Measurements from ENCODE around the gene PCK1.

The PCK1 gene

GRCh38 chr20:57561356-57562279 lies 708 bp downstream of the PCK1 start:
- DNase-seq, result no peak

- no peak for DNase-seq
Observed at GRCh38 chr20:57562541-57563465, 1.9 kb downstream of the PCK1 start.

DNA sequence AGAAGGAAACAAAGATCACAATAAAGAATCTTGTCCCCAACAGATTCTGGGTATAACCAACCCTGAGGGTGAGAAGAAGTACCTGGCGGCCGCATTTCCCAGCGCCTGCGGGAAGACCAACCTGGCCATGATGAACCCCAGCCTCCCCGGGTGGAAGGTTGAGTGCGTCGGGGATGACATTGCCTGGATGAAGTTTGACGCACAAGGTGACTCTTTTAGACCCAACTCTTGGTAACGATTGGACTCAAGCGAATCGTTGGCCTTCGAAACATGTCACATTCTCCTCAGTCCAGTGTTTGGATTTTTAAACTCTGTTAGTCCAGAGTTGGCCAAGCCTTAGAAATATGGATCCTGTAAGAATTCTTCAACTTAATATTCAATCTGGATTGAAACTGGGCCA lies 2.6 kb downstream of the PCK1 start:
- no peak for DNase-seq

DNA sequence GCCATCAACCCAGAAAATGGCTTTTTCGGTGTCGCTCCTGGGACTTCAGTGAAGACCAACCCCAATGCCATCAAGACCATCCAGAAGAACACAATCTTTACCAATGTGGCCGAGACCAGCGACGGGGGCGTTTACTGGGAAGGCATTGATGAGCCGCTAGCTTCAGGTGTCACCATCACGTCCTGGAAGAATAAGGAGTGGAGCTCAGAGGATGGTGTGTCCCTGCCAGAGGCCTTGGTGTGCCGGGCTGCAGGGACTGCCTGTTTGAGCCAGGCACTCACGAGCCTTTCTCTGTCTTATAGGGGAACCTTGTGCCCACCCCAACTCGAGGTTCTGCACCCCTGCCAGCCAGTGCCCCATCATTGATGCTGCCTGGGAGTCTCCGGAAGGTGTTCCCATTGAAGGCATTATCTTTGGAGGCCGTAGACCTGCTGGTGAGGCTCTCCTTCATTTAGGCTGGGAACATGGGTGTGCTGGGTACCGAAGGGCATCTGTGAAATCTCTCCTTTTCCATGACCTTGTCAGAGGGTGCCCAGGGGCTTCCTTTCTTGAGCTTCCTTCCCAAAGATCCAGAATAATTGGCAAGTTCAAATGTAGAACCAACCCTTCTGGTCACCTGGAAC lies 3.4 kb downstream of the PCK1 start:
- DNase-seq, result no peak

- DNase-seq, result no peak
Observed at GRCh38 chr20:57564951-57565642, 4.2 kb downstream of the PCK1 start.

DNA sequence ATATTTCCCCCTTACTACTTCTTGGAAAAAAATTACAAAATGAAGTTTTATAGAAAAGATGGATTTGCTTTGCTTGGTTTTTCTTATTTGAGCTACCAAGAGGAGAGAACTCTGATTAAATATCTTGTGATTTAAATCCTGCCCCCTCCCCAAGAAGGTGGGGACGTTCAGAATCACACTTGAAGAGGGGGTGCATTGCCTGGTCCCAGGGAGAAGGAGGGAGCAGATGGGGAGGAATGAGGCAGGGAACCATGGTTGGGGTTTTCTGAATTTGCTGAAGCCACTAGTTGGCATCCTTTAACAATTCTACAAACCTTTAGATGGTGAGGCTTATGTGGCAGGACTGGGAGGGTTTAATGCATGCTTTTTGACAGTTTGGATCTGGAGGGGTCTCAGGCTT lies 5.5 kb downstream of the PCK1 start:
- no peak for DNase-seq

DNA sequence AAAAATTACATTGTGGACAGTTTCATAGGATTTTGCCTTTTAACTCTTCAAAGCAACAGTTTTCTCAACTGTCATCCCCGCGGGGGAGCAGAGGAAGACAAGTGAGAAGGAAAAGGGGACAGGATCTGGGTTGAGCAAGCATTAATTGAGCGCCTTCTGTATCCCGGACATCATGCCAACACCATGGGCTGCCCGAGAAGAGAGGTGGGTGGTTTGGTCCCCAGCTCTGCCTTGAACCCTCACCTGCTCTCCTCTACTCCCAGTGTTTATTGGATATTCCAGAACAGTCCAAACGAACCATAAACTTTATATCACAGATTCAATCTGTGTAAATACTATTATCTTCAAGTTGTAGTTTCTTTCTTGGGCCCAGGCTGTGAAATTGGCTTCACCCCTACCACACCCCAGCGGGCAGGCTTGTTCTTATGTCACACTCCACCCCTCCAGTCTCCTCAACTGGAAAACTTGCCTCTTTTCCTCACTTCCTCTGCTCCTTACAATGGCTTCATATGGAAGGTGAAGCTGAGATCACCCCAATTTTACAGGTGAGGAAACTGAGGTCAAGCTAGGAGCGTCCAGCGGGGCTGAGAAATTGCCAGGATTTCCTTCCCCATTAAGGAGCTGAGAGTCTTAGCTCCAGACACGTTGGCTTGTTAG lies 6.0 kb downstream of the PCK1 start:
- DNase-seq, result no peak

DNA sequence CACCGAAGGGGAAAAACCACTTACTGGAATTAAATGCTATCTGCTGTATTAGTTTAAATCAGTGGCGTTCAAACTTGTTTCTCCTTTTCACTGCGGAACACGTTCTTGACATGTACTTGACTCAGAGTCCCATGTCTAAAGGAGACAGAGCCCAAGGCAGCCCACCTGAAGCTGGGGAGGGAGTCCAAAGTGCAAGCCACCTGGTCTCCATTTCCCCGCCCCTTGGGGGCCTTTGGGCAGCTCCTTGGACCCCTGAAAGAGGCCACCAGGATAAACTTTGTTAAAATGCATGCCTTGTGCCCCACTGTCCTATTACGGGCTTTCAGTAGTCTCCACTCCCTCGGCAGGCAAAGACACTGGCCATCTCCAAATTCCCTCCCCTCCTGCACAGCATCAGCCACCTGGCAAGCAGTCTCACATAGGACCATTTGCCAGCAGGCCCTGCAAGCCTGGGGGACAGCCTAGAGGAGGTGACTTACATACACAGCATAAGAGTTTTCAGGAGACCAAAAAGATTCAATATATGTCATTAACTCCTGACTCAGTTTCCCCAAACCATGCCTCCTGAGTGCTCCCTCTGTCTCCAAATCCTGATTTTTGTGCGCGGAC lies 6.7 kb downstream of the PCK1 start:
- DNase-seq, result no peak

DNA sequence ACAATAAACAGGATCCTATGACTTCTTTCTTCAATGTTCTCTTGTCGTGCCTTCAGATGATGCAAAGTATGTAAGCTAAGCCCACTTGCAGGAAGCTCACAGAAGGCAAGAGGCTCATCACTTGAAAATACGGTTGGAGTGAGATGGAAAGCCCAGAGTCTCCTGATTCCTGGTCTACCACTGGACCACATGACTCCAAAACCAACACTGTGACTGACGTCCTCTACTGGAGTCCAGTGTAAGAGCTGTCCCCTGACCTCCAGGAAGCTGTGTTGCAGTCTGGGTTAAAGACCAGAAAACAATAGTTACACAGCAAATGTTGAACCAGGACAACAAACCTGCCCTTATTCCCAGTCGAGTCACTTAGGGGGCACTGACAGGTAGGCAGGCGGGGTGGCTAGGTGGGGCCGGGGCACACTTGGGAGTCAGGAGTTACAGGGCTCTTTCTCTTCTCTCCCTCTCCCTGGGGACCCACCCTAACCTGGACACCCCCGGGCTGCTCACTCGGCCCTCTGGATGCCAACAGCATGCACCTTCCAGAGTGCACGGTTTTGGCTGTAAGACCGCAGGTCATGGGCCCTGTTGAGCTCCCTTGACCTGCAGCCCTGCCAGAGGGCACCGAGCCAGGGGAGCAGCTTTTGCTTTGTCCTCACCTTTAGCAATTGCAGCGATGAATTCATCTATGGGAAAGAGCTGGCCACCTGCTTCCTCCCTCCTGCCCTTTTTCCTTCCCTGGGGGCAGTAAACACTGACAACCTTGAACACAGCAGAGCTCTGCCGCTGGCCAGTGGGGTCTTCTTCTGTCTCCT lies 7.4 kb downstream of the PCK1 start:
- DNase-seq, result peak; percentile 60

- DNase-seq, result no peak
Observed at GRCh38 chr20:57568960-57569359, 8.1 kb downstream of the PCK1 start.

DNA sequence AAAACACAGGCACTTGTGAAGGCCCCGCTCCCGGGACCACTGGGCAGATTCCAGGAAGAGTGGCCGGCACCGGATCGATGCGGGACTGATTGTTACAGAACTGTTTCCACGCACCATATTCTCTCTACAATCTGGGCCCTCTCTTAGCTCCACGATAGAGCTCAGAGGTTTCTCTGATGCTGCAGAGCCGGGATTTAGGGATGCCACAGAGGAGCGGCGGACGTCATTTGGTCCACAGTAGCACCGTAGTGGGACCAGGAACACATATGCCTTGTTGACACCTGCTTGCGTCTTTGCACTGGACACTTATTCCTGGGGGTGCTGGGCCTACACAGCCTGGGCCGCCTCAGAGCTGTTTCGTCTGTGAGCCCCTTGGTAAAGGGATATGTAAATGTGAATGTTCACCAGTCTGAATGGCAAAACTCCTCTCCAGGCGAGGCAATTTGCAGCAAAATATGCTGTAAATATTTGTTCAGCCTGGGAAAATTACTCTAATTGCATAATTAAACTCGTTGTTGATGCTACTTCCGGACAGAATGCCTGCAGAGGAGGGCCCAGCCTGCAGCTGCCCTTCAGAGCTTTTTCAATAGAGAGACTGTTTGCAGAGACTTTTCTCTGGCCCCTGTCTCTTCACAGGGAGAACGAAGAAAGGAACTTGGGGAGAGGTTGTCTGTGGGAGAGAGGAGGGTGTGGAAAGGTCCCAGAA lies 9.4 kb downstream of the PCK1 start:
- peak; percentile 90 for DNase-seq

DNA sequence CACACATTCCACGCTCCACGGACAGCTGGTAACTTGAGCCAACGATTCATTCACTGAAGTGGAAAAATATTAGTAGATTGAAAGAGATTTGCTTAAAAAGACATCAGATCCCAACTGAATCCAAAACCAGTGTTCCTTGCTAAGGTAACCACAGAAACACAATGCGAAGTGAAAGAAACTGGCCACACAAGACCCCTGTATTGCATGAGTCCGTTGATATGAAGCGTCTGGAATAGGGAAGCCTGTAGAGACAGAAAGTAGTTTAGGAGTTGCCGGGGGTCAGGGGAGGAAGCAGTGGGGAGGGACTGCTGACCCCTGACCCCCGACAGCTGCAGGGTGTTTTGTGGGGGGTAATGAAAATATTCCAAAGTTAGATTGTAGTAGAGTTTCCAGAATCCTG lies 10.0 kb downstream of the PCK1 start:
- no peak for DNase-seq

- DNase-seq, result no peak
Observed at GRCh38 chr20:57571782-57572416, 11.0 kb downstream of the PCK1 start.

DNA sequence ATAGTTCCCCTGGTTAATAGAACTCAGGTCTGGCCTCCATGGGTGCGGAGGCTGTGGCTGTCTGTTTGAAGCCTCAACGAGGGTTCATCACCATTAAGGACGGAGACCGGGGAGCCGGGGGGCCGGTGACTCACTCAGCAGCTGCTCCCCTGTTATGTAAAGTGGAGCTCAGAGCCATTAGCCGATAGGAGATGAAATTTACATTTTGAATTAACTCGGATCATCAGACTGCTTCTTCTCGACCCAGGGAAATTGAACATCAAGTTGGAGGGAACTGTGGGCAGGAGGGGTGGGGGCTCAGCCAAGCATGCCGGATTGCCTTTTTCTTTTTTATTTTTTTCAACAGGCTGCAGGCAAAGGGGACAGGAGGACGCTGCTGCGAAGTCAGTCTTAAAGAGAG lies 12.3 kb downstream of the PCK1 start:
- DNase-seq, result no peak

DNA sequence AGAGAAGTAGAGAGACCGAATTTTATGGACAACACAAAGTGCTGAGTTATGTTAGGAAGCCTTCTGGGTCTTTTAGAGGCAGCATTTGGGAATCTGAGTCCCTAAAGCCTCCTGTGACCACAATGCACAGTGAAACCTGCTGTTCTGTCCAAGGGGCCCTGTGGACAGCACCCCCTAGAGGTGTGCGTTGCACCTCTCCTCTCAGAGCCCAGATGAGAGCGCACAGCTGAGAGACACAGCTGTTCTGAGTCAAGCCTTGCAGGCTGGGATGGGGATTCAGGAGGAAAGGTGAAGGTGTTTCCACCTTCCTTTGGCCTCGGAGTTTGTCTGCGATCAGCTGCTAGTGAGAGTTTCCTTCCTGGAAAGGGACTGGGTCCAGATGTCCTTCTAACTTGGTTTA lies 13.0 kb downstream of the PCK1 start:
- peak; percentile 9 for DNase-seq

DNA sequence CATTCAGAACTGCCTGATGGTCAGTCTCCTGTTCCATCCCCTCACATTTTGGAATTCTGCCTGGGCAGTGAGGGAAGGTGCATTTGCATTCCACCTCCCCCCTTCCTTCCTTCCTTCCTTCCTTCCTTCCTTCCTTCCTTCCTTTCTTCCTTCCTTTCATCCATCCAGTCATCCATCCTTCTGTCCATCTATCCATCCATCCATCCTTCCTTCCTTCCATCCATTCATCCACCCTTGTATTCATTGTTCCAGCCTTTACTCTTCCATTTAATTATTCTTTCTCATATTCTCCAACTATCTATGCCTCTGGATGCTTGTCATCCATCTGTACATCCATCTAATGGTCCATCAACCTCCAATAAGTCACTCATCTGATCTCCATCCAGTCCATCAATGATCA lies 14.0 kb downstream of the PCK1 start:
- no peak for DNase-seq

- DNase-seq, result peak; percentile 44
Observed at GRCh38 chr20:57576002-57576401, 15.1 kb downstream of the PCK1 start.

GRCh38 chr20:57576617-57577550 lies 16.0 kb downstream of the PCK1 start:
- DNase-seq, result peak; percentile 82

All from NCI-H69 (cell line).